HEK293T (cell line): ENCODE data around the gene GADD45A.

Experiments used
- CTCF ChIA-PET: fragments of 350-600 bp; formaldehyde crosslinking; extraction: SDS; loops from one replicate; lab custom pipeline; 2021; ENCODE audit warnings: antibody characterized with exemption, inconsistent platforms; lab: Yijun Ruan, JAX
- POLR2A ChIA-PET: fragments of 350-600 bp; formaldehyde crosslinking; extraction: SDS; loops from one replicate; lab custom pipeline; 2020; ENCODE audit warnings: antibody characterized with exemption, inconsistent platforms; lab: Yijun Ruan, JAX
- DNase-seq: peaks from one replicate; pipeline ENCODE4 v3.0.0; 2012; ENCODE audit warnings: mixed read lengths; ENCODE audit errors: extremely low spot score
- ARNT ChIP-seq: fragments of 450-650 bp; IDR thresholded peaks from 2 replicates; pipeline ENCODE4 v1.6.1; 2017; ENCODE audit warnings: mild to moderate bottlenecking
- BHLHE40 ChIP-seq: fragments of 450-650 bp; IDR thresholded peaks from 2 replicates; pipeline ENCODE4 v1.6.1; 2016; ENCODE audit warnings: mild to moderate bottlenecking, moderate library complexity, borderline replicate concordance
- CTBP1 ChIP-seq: fragments of 450-650 bp; IDR thresholded peaks from 2 replicates; pipeline ENCODE4 v1.6.1; 2016; ENCODE audit warnings: borderline replicate concordance
- ELF4 ChIP-seq: fragments of 450-650 bp; IDR thresholded peaks from 2 replicates; pipeline ENCODE4 v1.6.1; 2017; ENCODE audit warnings: antibody characterized with exemption
- FOXA1 ChIP-seq: fragments of 450-650 bp; IDR thresholded peaks from 2 replicates; pipeline ENCODE4 v1.6.1; 2016; ENCODE audit warnings: mild to moderate bottlenecking
- FOXK2 ChIP-seq: fragments of 450-650 bp; IDR thresholded peaks from 2 replicates; pipeline ENCODE4 v1.6.1; 2016; ENCODE audit warnings: mild to moderate bottlenecking
- FOXM1 ChIP-seq: fragments of 450-650 bp; IDR thresholded peaks from 2 replicates; pipeline ENCODE4 v1.6.1; 2017; ENCODE audit warnings: mild to moderate bottlenecking, borderline replicate concordance
- HDGF ChIP-seq: fragments of 450-650 bp; IDR thresholded peaks from 2 replicates; pipeline ENCODE4 v1.6.1; 2017; ENCODE audit warnings: antibody characterized with exemption, borderline replicate concordance
- L3MBTL2 ChIP-seq: fragments of 450-650 bp; conservative IDR thresholded peaks from 2 replicates; pipeline ENCODE4 v1.6.1; 2016; ENCODE audit warnings: mild to moderate bottlenecking
- LEF1 ChIP-seq: fragments of 450-650 bp; IDR thresholded peaks from 2 replicates; pipeline ENCODE4 v1.6.1; 2017; ENCODE audit warnings: mild to moderate bottlenecking, borderline replicate concordance
- NFRKB ChIP-seq: fragments of 450-650 bp; IDR thresholded peaks from 2 replicates; pipeline ENCODE4 v1.6.1; 2016; ENCODE audit warnings: mild to moderate bottlenecking, moderate library complexity
- PKNOX1 ChIP-seq: fragments of 450-650 bp; IDR thresholded peaks from 2 replicates; pipeline ENCODE4 v1.6.1; 2016
- SP1 ChIP-seq: fragments of 450-650 bp; IDR thresholded peaks from 2 replicates; pipeline ENCODE4 v1.6.1; 2017
- SUZ12 ChIP-seq: fragments of 450-650 bp; IDR thresholded peaks from 2 replicates; pipeline ENCODE4 v1.6.1; 2016; ENCODE audit warnings: mild to moderate bottlenecking
- TARDBP ChIP-seq: fragments of 450-650 bp; IDR thresholded peaks from 2 replicates; pipeline ENCODE4 v1.6.1; 2016
- ZNF384 ChIP-seq: fragments of 450-650 bp; IDR thresholded peaks from 2 replicates; pipeline ENCODE4 v1.6.1; 2016

Gene GADD45A

GRCh38 chr1:67673468-67674201 is 11.4 kb upstream of the GADD45A start:
- DNase-seq = no peak
- TF ChIP-seq CTBP1 (no peak), HDGF (no peak), FOXK2 (no peak), SP1 (no peak), LEF1 (no peak), ELF4 (no peak), ZNF384 (no peak), TARDBP (no peak), FOXA1 (no peak)
- POLR2A ChIA-PET = interaction anchor here (1.3 to 3.2 kb wide), 2 partner anchors 11 to 13 kb away, joined by 3 to 22 read pairs; partner anchors contain the start of gene GADD45A
- CTCF ChIA-PET = interaction anchor here (0.9 to 1.8 kb wide), 2 partner anchors 11 to 14 kb away, joined by 3 to 7 read pairs; partner anchors contain the start of gene GADD45A

- no peak for TF ChIP-seq ARNT
- no peak for TF ChIP-seq NFRKB
- no peak for TF ChIP-seq ZNF384
- no peak for TF ChIP-seq FOXM1
- POLR2A ChIA-PET = interaction anchor here (1.3 to 3.2 kb wide), 2 partner anchors 10 to 12 kb away, joined by 3 to 22 read pairs; partner anchors contain the start of gene GADD45A
- CTCF ChIA-PET = interaction anchor here (0.6 to 1.8 kb wide), 4 partner anchors 10 to 85 kb away, joined by 3 to 7 read pairs (median 3); partner anchors contain the start of gene GADD45A
- no peak for DNase-seq
Observed at GRCh38 chr1:67674260-67675011, 10.6 kb upstream of the GADD45A start.

- DNase-seq = no peak
- TF ChIP-seq SUZ12 = no peak
- TF ChIP-seq TARDBP = no peak
- no peak for TF ChIP-seq ELF4
- TF ChIP-seq L3MBTL2 = no peak
- no peak for TF ChIP-seq SP1
- no peak for TF ChIP-seq FOXA1
- ChIA-PET CTCF (interaction anchor here (1.2 kb wide), 1 partner anchor 84 kb away, joined by 5 read pairs; no protein-coding TSS in a partner anchor), POLR2A (interaction anchor here (0.8 to 3.5 kb wide), 2 partner anchors 10 to 25 kb away, joined by 3 to 24 read pairs; partner anchors contain the start of gene GADD45A)
Observed at GRCh38 chr1:67675800-67676199, 9.2 kb upstream of the GADD45A start.

GRCh38 chr1:67676287-67676686 is 8.7 kb upstream of the GADD45A start:
- DNase-seq = no peak
- ChIA-PET POLR2A (interaction anchor here (0.8 to 3.5 kb wide), 2 partner anchors 10 to 25 kb away, joined by 3 to 24 read pairs; partner anchors contain the start of gene GADD45A), CTCF (interaction anchor here (0.6 to 1.2 kb wide), 3 partner anchors 84 to 1135 kb away, joined by 3 to 5 read pairs (median 4); no protein-coding TSS in a partner anchor)
- TF ChIP-seq L3MBTL2 (no peak), FOXK2 (no peak), SUZ12 (no peak)

GRCh38 chr1:67676946-67677345 is 8.1 kb upstream of the GADD45A start:
- ChIA-PET POLR2A (interaction anchor here (3.5 kb wide), 1 partner anchor 9 kb away, joined by 24 read pairs; the partner anchor contains the start of gene GADD45A), CTCF (interaction anchor here (0.6 to 1.2 kb wide), 3 partner anchors 83 to 1134 kb away, joined by 3 to 5 read pairs (median 4); no protein-coding TSS in a partner anchor)
- DNase-seq = no peak
- no peak for TF ChIP-seq SP1
- no peak for TF ChIP-seq BHLHE40
- TF ChIP-seq ARNT = no peak
- no peak for TF ChIP-seq SUZ12
- no peak for TF ChIP-seq FOXM1
- no peak for TF ChIP-seq ZNF384
- no peak for TF ChIP-seq CTBP1
- TF ChIP-seq NFRKB = no peak
- no peak for TF ChIP-seq ELF4
- TF ChIP-seq FOXA1 = no peak
- TF ChIP-seq LEF1 = no peak
- TF ChIP-seq L3MBTL2 = no peak
- no peak for TF ChIP-seq PKNOX1
- TF ChIP-seq HDGF = no peak
- TF ChIP-seq TARDBP = no peak
- no peak for TF ChIP-seq FOXK2

DNA sequence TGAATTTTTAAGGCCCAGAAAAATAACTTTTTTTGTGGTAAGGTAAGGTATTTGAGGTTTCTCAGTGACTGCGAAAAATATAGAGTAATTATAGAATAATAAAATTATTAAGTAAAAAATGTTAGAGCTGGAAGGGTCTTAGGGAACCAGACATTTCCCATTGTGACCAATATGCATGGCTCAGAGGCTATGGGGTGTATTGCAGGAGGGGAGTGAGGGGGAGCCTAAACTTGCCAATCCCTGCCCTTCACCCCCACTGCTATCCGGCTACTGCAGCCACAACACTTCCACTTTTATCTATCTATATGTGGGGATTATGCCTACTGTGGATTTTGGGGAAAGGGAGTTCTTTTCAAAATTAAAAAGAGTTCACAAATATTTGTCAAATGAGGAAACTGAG is 7.6 kb upstream of the GADD45A start:
- ChIA-PET POLR2A (interaction anchor here (3.5 kb wide), 1 partner anchor 8 kb away, joined by 24 read pairs; the partner anchor contains the start of gene GADD45A), CTCF (interaction anchor here (0.8 to 1.2 kb wide), 2 partner anchors 27 to 115 kb away, joined by 3 to 4 read pairs; no protein-coding TSS in a partner anchor)
- TF ChIP-seq ZNF384 (no peak), ARNT (no peak), HDGF (no peak), PKNOX1 (no peak), SUZ12 (no peak), ELF4 (no peak), L3MBTL2 (no peak), FOXA1 (no peak), NFRKB (no peak), LEF1 (no peak), CTBP1 (no peak), FOXM1 (no peak), BHLHE40 (no peak)
- DNase-seq = no peak
